NCI-H2081 (cell line): ENCODE measurements around the gene NOL3.

ENCODE experiments used
- DNase-seq, 2 experiments: peaks; one replicate each; lab custom pipeline; 2025; lab: John Stamatoyannopoulos, UW

The NOL3 gene

GRCh38 chr16:67155295-67156142, 14.8 kb upstream of the NOL3 start:
- peak; percentile 47 to 53 for DNase-seq

- DNase-seq: no peak
These were observed 14.0 kb upstream of the NOL3 start for GRCh38 chr16:67156143-67156844.

- no peak for DNase-seq
These were observed 13.1 kb upstream of the NOL3 start for GRCh38 chr16:67157106-67157748.

GRCh38 chr16:67157892-67158635, 12.3 kb upstream of the NOL3 start:
- DNase-seq: no peak

GRCh38 chr16:67158637-67159600, 11.4 kb upstream of the NOL3 start:
- DNase-seq: no peak

GRCh38 chr16:67161595-67162058, 8.7 kb upstream of the NOL3 start:
- DNase-seq: no peak

- DNase-seq: no peak
These were observed 7.7 kb upstream of the NOL3 start for GRCh38 chr16:67162506-67163163.

GRCh38 chr16:67163164-67163998, 7.0 kb upstream of the NOL3 start:
- DNase-seq: peak; percentile 72 to 84

GRCh38 chr16:67163999-67164558, 6.3 kb upstream of the NOL3 start:
- DNase-seq: peak in 1 of 2 experiments; percentile 43

- DNase-seq: peak; percentile 19 to 25
These were observed 5.7 kb upstream of the NOL3 start, which contains the start of gene HSF4 for GRCh38 chr16:67164599-67165061. TSS of gene HSF4 (plus strand) at chr16:67164745. CDS start at chr16:67164812, 67 bp downstream.

- no peak for DNase-seq
These were observed 4.9 kb upstream of the NOL3 start for GRCh38 chr16:67165121-67166078.

GRCh38 chr16:67166110-67166547, 4.2 kb upstream of the NOL3 start:
- DNase-seq: no peak

- DNase-seq: no peak
These were observed 3.7 kb upstream of the NOL3 start for GRCh38 chr16:67166598-67167168.

GRCh38 chr16:67167588-67167987, 2.8 kb upstream of the NOL3 start:
- DNase-seq: no peak

- DNase-seq: no peak
These were observed 1.3 kb upstream of the NOL3 start for GRCh38 chr16:67169011-67169451.

GRCh38 chr16:67169642-67170167, 633 bp upstream of the NOL3 start:
- no peak for DNase-seq
